HL-60 (cell line): Measurements from ENCODE around the gene COPS6.

Experiments used
- DNase-seq, 2 experiments: peaks; one replicate each; pipeline ENCODE4 v3.0.0-alpha.2; 2010 to 2020; ENCODE audit warnings: low read depth in 1 of 2, low spot score in 1 of 2
- H3K27ac ChIP-seq: fragments of 250-450 bp; sonication (Bioruptor Pico); replicated peaks from 2 replicates; pipeline ENCODE4 v1.5.1; 2020; ENCODE audit warnings: mild to moderate bottlenecking, moderate library complexity
- H3K27me3 ChIP-seq: fragments of 250-450 bp; sonication (Bioruptor Pico); 2 replicates; pipeline ENCODE4 v1.5.1; 2021; ENCODE audit warnings: mild to moderate bottlenecking, moderate library complexity; ENCODE audit not compliant: insufficient read depth, poor library complexity, severe bottlenecking
- H3K4me3 ChIP-seq: replicated peaks from 2 replicates; pipeline ENCODE4 v1.5.1; 2011; ENCODE audit warnings: mild to moderate bottlenecking, control low read depth, low read length; ENCODE audit not compliant: insufficient read depth
- CTCF ChIP-seq: IDR thresholded peaks from one replicate; pipeline ENCODE4 v1.5.1; 2011; ENCODE audit warnings: low read length, control low read depth, inconsistent platforms; ENCODE audit not compliant: insufficient read depth
- GABPA ChIP-seq: IDR thresholded peaks from 2 replicates; pipeline ENCODE4 v1.6.1; 2012; ENCODE audit warnings: low read depth
- POLR2AphosphoS5 ChIP-seq: IDR thresholded peaks from 2 replicates; pipeline ENCODE4 v1.6.1; 2012; ENCODE audit warnings: low read depth
- REST ChIP-seq: IDR thresholded peaks from 2 replicates; pipeline ENCODE4 v1.6.1; 2012; ENCODE audit warnings: low read depth; ENCODE audit not compliant: insufficient replicate concordance
- SPI1 ChIP-seq: IDR thresholded peaks from 2 replicates; pipeline ENCODE4 v1.6.1; 2012; ENCODE audit warnings: low read depth, mild to moderate bottlenecking, borderline replicate concordance
- long read RNA-seq: library from polyadenylated mRNA; unstranded; transcript quantifications from one replicate; pipeline ENCODE4 v2.0.0, GENCODE V29; 2020

COPS6 gene
- long read RNA-seq, transcript COPS6-202 (10 exons, 1,107 nt), result minor isoform, 5 of 447 reads
- long read RNA-seq, transcript COPS6-201 (10 exons, 1,432 nt), result major isoform, 423 of 447 reads
- long read RNA-seq, partial matches to known transcripts, result 2 of 447 reads
- long read RNA-seq, other reads (novel, unspliced or antisense), result 15 of 447 reads

- TF ChIP-seq REST (peak; percentile 46), GABPA (no peak), POLR2AphosphoS5 (peak; percentile 91), SPI1 (no peak)
- Histone ChIP-seq H3K4me3 (peak within 1 kb of the TSS; percentile 94), H3K27ac (peak within 1 kb of the TSS; percentile 80), H3K27me3 (no peaks in the 10 kb centered on the region)
- peak; percentile 67 to 79 for DNase-seq
These were observed at the start of gene COPS6 for GRCh38 chr7:100088621-100089457. TSS of gene COPS6 (plus strand) at chr7:100088969. CDS start at chr7:100088991, 22 bp downstream.

- no peak for DNase-seq
- Histone ChIP-seq H3K4me3 (no peak overlapping the region), H3K27me3 (no peaks in the 10 kb centered on the region), H3K27ac (no peak overlapping the region)
- TF ChIP-seq REST, result no peak
- TF ChIP-seq CTCF, result no peak
- no peak for TF ChIP-seq GABPA
- TF ChIP-seq POLR2AphosphoS5, result no peak
- no peak for TF ChIP-seq SPI1
These were observed 48.2 kb upstream of the COPS6 start for GRCh38 chr7:100040575-100040974.

GRCh38 chr7:100044718-100045117, 44.1 kb upstream of the COPS6 start:
- H3K4me3 ChIP-seq, result no peak overlapping the region
- TF ChIP-seq POLR2AphosphoS5 (no peak), SPI1 (peak; percentile 20; the same call in 1 of the 2 replicates), GABPA (no peak)
- no peaks in the 10 kb centered on the region for H3K27me3 ChIP-seq
- peak; percentile 47 to 77 for DNase-seq
- no peak overlapping the region for H3K27ac ChIP-seq

- no peak overlapping the region for H3K27ac ChIP-seq
- TF ChIP-seq REST, result no peak
- no peak for TF ChIP-seq CTCF
- no peak for TF ChIP-seq GABPA
- TF ChIP-seq POLR2AphosphoS5, result no peak
- TF ChIP-seq SPI1, result no peak
- DNase-seq, result no peak
- H3K27me3 ChIP-seq, result no peaks in the 10 kb centered on the region
- no peak overlapping the region for H3K4me3 ChIP-seq
These were observed 40.1 kb upstream of the COPS6 start for GRCh38 chr7:100048680-100049079.
